Fibroblast of the aortic adventitia (primary cell): ENCODE measurements around the gene IQCN. TPM values are rescaled to one million over a fixed set of nuclear protein-coding genes. Genes with fewer than 3 reads are reported as not detected.

ENCODE experiments used
- DNase-seq: peaks from one replicate; pipeline ENCODE4 v3.0.0-alpha.2; 2010; ENCODE audit warnings: low read depth
- H3K4me3 ChIP-seq: 2 replicates; pipeline ENCODE4 v1.5.1; 2011; ENCODE audit warnings: low read depth, mild to moderate bottlenecking, control low read depth, low read length, moderate library complexity
- total RNA-seq: library from RNA; depleted of rRNA; stranded (reverse); fragments of >200 nt; gene quantifications from 2 replicates; pipeline ENCODE4 v1.2.3, GENCODE V29; 2012; ENCODE audit warnings: low replicate concordance
- TF ChIP-seq, protein P1 (sequence below): IDR thresholded peaks from 2 replicates; pipeline ENCODE4 v1.5.1; 2011; ENCODE audit warnings: mild to moderate bottlenecking, low read length, control low read depth, inconsistent platforms; ENCODE audit not compliant: insufficient read depth

The IQCN gene
- total RNA-seq, 1 donor, result 1.5 TPM

DNA sequence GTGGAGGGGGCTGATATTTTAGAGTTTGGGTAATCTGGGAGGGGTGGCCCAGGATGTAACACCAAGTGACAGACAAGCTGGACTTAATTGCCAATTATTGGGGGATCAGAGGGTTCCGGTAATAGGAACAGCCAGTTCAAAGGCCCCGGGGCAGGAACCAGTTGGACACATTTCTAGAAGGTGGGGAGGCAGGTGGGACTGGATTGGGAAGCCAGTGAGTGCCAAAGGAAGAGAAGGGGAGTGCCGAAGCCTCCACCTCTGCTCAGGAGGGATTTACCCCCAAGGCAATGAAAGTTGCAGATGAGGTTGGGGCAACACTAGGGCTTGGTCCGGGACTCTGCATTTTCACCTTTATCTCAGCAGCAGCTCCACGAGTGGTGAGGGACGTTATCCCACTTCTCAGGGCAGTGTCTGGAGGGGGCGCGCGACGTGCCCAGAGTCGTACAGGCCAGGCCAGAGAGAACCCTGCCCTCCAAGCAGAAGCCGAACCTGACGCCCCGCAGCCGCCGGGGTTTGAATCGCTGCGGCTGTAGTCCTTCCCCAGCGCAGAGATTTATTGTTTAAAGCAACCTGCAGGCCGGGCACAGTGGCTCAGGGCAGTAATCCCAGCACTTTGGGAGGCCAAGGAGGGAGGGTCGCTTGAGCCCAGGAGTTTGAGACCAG, 12.9 kb upstream of the IQCN start:
- no peak for DNase-seq
- H3K4me3 ChIP-seq, result no peak overlapping the region
- TF ChIP-seq, protein P1, sequence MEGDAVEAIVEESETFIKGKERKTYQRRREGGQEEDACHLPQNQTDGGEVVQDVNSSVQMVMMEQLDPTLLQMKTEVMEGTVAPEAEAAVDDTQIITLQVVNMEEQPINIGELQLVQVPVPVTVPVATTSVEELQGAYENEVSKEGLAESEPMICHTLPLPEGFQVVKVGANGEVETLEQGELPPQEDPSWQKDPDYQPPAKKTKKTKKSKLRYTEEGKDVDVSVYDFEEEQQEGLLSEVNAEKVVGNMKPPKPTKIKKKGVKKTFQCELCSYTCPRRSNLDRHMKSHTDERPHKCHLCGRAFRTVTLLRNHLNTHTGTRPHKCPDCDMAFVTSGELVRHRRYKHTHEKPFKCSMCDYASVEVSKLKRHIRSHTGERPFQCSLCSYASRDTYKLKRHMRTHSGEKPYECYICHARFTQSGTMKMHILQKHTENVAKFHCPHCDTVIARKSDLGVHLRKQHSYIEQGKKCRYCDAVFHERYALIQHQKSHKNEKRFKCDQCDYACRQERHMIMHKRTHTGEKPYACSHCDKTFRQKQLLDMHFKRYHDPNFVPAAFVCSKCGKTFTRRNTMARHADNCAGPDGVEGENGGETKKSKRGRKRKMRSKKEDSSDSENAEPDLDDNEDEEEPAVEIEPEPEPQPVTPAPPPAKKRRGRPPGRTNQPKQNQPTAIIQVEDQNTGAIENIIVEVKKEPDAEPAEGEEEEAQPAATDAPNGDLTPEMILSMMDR, result no peak

DNA sequence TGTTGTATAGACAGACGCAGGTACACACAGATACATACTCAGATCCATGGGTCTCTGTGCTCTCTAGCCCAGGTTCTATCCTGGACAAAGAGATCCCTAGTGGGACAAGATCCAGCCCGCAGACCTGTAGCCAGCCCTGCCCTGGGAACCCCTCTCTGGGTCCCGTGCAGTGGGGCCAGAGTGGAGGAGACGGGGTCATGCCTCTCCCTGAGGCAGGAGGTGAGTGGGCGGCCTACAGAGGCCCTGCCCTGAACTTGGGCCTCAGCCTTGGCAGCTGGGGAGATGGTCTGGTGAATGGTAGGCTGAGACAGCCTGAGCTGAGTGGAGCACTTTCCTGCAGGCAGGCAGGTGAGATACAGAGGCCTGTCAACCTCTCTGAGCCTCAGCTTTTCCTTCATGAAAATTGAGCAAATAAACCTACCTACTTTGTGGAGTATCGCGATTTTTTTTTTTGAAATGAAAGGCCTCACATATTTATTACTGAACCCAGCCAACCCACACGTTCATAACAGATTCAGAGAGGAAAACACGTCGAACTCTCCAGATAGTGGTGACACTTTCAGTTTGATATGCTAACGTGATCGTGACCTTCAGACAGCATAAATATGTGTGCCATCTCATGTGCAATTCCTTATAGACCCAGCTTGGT, 10.6 kb upstream of the IQCN start:
- H3K4me3 ChIP-seq, result no peak overlapping the region
- TF ChIP-seq, protein P1, result no peak
- no peak for DNase-seq

DNA sequence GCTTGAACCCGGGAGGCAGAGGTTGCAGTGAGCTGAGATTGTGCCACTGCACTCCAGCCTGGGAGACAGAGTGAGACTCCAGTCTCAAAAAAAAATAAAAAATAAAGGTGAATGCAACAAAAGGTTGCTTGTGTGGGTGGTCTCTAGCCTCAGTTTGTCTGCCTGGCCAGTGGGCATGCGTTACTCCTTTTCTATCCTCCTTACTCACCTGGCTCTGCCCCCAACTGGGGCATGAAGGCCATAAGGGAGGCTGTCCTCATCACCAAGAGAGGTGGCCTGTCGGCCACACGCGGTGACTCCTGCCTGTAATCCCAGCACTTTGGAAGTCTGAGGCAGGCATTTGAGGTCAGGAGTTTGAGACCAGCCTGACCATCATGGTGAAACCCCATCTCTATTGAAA, 9.1 kb upstream of the IQCN start:
- TF ChIP-seq, protein P1, result no peak
- no peak overlapping the region for H3K4me3 ChIP-seq
- no peak for DNase-seq

DNA sequence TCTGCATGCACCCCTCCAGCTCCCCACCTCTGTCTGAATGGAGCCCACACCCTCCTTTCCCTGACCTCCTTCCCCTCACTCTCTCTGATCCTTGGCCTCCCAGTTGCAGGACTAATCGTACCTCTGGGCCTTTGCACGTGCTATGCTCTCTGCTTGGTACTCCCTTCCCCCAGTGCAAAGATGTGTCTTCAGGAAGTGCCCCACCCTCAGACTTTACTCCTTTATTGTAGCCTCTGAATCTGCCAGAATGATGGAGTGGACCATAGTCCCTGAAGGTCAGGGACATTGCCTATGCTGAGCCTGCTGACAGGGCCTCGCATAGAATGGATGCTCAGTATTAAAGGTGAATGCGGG, 8.5 kb upstream of the IQCN start:
- peak; percentile 16 for DNase-seq
- TF ChIP-seq, protein P1, result no peak
- peak overlapping the region; percentile 45 for H3K4me3 ChIP-seq

DNA sequence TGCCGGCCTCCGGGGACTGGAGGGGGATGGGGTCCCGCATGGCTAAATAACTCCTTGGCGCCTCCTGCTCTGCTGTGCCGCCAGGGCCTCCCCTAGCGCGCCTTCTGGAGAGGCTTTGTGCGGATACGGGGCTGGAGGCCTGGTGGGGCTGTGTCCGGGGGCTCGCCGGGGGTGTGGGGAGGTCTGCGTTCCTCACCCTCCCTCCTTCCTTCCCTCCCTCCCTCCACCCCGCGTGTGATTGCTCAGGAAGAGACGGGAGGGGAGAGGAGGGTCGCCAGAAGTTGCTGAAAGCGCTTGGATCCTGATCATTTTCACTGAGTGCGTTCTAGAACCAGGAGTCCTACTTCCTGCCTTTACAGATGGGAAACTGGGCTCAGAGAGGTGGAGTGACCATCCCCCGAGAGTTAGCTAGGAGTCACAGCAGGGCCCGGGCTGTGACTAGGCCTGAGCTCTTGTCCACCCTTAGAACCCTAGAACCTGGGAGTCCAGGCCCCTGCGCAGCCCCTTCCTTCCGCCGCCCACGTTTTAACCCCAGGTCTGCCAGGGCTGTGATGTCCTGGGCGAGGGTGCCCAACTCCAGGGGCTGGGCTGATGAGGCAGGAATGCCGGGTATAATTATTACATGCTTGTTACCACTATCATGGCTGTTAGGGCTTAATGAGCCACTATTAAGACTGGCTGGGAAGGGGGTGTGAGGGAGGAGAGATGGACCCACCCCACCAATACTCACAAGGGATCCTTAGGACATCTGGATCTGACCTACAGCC, 8.0 kb upstream of the IQCN start:
- H3K4me3 ChIP-seq, result peak overlapping the region; percentile 45
- TF ChIP-seq, protein P1, result peak; percentile 51
- no peak for DNase-seq

DNA sequence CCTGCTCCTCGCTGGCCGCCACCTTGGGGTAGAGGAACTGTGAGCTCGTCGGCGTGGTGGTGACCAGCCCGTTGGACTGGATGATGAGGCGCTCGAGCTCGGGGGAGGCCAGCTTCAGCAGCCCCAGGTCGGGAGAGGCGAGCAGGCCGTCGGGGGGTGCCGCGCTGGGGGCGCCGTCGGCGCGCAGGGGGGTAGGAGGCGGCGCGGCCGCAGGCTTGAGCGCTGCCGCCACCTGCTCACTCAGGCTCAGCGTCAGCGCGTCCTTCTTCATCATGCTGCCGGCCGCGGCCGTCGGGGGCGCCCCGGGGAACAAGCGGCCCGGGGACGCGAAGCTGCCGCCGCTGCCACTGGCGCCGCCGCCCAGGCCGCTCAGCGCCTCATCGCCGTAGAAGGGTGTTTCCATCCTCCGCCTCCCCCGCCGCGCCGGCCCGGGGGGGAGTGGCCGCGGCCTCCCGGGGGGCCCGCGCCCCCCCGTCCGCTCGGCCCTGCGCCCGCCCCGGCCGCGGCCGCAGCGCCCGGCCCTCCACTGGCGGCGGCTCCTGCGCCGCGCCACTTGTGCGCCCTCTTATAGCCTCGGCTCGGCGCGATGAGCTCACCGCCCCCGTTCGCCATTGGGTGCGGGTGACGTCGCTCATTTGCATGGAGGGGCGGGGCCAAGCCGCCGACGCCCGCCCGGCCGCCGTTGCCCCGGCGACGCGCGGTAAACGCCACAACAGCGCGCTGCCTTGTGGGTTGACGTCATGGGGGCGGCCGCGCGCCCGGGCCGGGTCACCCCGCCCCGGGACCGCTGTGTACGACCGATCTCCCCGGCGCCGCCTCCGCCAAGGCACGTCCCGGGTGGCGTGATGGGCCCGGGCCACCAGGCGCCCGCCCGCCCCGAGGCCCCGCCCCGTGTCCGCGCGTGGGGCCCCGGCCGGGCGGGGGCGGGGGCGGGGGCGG, 7.1 kb upstream of the IQCN start, which contains the start of gene JUND:
Gene JUND (minus strand): TSS at position 541 of the 939 bp plus-strand sequence. CDS start 138 bp downstream, at position 403.
- DNase-seq, result peak; percentile 97
- H3K4me3 ChIP-seq, result peak within 1 kb of the TSS; percentile 96
- TF ChIP-seq, protein P1, result no peak
